ES-I3 (cell line): ENCODE data around the gene FIBCD1.
A peak's percentile ranks its signal among the peaks of the same experiment; 100 is the strongest.

Experiments
- H3K36me3 ChIP-seq: 2 replicates; pipeline ENCODE4 v1.6.1; 2013; ENCODE audit warnings: mild to moderate bottlenecking, low read length, control low read depth, moderate library complexity; ENCODE audit not compliant: insufficient read depth
- H3K4me1 ChIP-seq: 2 replicates; pipeline ENCODE4 v1.6.1; 2013; ENCODE audit warnings: mild to moderate bottlenecking, control low read depth, low read length; ENCODE audit not compliant: insufficient read depth
- H3K9ac ChIP-seq: 2 replicates; pipeline ENCODE4 v1.6.1; 2013; ENCODE audit warnings: low read depth, mild to moderate bottlenecking, low read length, moderate library complexity
- H3K9me3 ChIP-seq: 2 replicates; pipeline ENCODE4 v1.6.1; 2013; ENCODE audit warnings: mild to moderate bottlenecking, low read length, moderate library complexity; ENCODE audit not compliant: control insufficient read depth, insufficient read depth

Gene FIBCD1

DNA sequence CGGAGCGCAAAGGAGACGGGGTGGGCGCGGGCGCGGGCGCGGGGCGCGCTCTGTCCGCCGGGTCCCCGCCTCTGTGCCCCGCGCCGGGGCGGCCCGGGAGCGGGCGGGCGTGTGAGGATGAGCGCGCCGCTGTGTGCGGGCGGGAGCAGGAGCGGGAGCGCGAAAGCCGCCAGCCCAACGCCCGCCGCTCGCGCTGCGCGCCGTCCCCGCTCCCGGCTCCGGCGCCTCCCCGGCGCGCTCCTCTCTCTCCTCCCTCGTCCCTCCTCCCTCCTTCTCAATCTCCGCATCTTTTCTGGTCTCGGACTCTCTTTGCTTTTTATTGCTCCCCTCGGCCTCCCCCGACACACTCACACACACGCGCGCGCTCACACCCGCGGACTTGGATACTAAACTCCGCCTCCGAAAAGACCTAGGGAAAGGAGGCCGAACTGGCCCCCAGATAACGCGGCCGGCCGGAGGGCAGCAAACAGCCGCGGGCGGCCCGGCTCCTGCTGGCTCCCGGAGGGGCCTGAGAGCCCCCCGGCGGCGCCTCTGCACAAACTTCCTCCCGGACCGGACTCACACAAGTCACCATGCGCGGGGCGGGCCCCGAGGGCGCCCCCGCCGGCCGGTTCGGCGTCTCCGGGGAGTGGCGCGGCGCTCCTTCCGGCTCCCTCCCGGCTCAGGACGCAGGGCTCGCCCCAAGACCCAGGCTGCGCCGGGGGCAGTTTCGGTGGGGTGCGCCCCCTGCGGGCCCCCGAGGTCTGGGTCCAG, at the start of gene FIBCD1:
Gene FIBCD1, minus strand, starts transcription at position 596 of the 753 bp plus-strand sequence. CDS start 640 bp downstream, outside the sequence.
- Histone ChIP-seq H3K9me3 (no peaks in the 10 kb centered on the region), H3K36me3 (no peaks in the 10 kb centered on the region), H3K4me1 (peaks cover 26% of the 10 kb centered on the region), H3K9ac (peak within 1 kb of the TSS; percentile 65)

DNA sequence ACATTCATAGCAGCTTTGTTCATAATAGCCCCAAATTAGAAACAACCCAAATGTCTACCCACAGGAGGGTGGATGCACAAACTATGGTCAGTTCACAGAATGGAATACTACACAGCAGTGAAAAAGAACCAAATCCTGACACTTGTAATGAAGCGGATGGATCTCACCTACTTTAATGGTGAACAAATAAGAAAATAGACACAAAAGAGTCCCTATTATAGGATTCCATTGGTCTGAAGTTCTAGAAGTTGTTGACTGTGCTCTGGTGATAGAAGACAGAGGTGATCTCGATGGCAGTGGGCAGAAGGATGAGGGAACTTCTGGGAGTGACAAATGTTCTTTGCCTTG, 49.3 kb upstream of the FIBCD1 start:
- Histone ChIP-seq H3K9me3 (no peaks in the 10 kb centered on the region), H3K36me3 (no peaks in the 10 kb centered on the region), H3K4me1 (peaks cover 19% of the 10 kb centered on the region; the same call in 1 of the 2 replicates), H3K9ac (no peak overlapping the region)

- Histone ChIP-seq H3K9ac (no peak overlapping the region), H3K36me3 (no peaks in the 10 kb centered on the region), H3K4me1 (peaks cover 19% of the 10 kb centered on the region; the same call in 1 of the 2 replicates), H3K9me3 (no peaks in the 10 kb centered on the region)
These were observed 48.8 kb upstream of the FIBCD1 start for GRCh38 chr9:130987738-130988399.

- Histone ChIP-seq H3K9ac (no peak overlapping the region), H3K36me3 (no peaks in the 10 kb centered on the region), H3K4me1 (peaks cover 19% of the 10 kb centered on the region; the same call in 1 of the 2 replicates), H3K9me3 (no peaks in the 10 kb centered on the region)
These were observed 48.0 kb upstream of the FIBCD1 start for GRCh38 chr9:130987054-130987453.

GRCh38 chr9:130986356-130986965, 47.4 kb upstream of the FIBCD1 start:
- peaks cover 14% of the 10 kb centered on the region; the same call in 1 of the 2 replicates for H3K4me1 ChIP-seq
- H3K9ac ChIP-seq, result no peak overlapping the region
- H3K9me3 ChIP-seq, result no peaks in the 10 kb centered on the region
- H3K36me3 ChIP-seq, result no peaks in the 10 kb centered on the region

- no peaks in the 10 kb centered on the region for H3K36me3 ChIP-seq
- H3K9ac ChIP-seq, result no peak overlapping the region
- no peaks in the 10 kb centered on the region for H3K9me3 ChIP-seq
- H3K4me1 ChIP-seq, result peaks cover 7% of the 10 kb centered on the region; the same call in 1 of the 2 replicates
These were observed 46.6 kb upstream of the FIBCD1 start for GRCh38 chr9:130985606-130986162.

DNA sequence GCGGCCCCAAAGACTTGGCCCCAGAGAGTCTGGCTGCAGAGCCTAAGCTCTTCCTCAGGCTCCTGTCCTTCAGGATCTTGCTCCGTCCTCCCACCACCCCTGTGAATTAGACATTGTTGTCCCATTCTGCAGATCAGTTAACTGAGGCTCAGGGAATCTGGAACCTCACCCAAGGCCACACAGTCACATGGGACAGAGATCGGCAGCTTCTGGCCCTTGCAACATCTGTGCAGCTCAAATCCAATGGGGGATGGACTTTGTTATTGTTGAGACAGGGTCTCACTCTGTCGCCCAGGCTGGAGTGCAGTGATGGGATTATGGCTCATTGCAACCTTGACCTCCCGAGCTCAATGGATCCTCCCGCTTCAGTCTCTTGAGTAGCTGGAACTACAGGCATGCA, 46.0 kb upstream of the FIBCD1 start:
- no peak overlapping the region for H3K9ac ChIP-seq
- H3K4me1 ChIP-seq, result peaks cover under 1% of the 10 kb centered on the region; the same call in 1 of the 2 replicates
- H3K36me3 ChIP-seq, result no peaks in the 10 kb centered on the region
- no peaks in the 10 kb centered on the region for H3K9me3 ChIP-seq

DNA sequence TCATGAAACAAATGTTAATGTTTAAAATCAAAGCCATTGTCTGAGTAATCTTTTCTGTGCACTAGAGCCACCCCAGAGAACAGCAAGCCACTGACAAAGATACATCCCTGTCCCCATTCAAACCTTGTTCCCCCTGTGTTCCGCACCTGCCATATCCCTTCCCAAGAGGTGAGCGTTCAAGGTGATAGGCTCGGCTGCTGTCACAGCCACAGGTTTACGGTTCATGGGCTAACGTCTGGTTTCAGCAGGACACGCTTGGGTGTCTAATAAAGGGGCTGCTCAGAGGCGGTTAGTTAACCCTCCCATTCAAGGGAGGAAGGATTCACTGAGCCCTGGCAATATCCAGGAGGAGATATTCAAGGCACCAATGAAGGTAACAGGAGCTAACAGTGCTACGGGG, 45.5 kb upstream of the FIBCD1 start:
- H3K9me3 ChIP-seq, result no peaks in the 10 kb centered on the region
- H3K4me1 ChIP-seq, result no peaks in the 10 kb centered on the region
- H3K9ac ChIP-seq, result no peak overlapping the region
- no peaks in the 10 kb centered on the region for H3K36me3 ChIP-seq

DNA sequence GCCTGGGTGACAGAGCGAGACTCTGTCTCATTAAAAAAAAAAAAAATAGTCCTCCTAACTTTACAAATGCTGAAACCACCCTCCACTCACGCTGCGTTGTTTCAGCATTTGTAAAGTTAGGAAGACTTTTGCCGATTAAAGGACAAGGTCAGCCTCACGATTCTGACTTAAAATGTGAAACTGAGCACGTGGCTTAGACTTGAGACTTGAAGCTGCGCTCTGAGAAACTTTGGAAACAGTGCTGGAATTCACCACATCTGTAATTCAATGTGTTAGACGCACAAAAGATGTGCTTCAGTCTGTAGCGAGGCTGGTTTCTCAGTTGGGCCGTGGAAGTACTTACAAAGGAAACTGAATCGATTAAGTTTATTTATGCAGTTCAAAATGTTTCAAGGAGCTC, 44.9 kb upstream of the FIBCD1 start:
- Histone ChIP-seq H3K9ac (no peak overlapping the region), H3K4me1 (no peaks in the 10 kb centered on the region), H3K9me3 (no peaks in the 10 kb centered on the region), H3K36me3 (no peaks in the 10 kb centered on the region)

- Histone ChIP-seq H3K9me3 (no peaks in the 10 kb centered on the region), H3K9ac (no peak overlapping the region), H3K36me3 (no peaks in the 10 kb centered on the region), H3K4me1 (no peaks in the 10 kb centered on the region)
These were observed 44.3 kb upstream of the FIBCD1 start for GRCh38 chr9:130983359-130983670.

DNA sequence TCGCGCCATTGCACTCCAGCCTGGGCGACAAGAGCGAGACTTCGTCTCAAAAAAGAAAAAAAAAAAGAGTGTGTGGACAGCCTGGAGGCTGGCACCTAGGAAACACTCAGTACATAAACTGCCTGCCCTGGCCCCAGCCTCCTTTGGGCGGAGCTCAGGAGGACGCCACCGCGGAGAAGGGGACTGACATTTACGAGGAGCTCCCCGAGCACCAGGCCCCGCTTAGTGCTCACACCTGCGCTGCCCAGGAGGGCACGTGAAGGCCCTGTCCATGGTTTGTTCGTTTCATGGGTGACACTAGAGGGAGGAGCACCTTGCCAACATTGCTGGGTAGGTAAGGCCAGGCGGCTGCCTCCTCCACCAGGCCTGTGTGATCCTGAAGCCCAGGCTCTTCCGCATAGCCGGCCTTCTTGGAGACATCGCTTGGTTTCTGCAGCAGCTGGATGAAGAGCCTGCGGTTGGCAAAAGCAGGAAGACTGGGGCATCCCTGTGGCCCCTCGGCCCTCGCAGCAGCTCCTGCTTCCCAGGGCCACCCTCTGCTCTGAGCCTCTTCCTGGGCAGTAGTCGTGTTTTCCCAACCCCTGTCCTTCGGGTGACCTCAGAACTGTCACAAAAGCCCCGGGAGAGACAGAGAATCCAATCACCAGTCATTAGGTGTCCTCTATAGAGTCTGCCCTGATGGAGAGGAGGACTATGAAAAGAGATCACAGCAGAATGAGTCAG, 43.8 kb upstream of the FIBCD1 start:
- Histone ChIP-seq H3K9ac (no peak overlapping the region), H3K9me3 (no peaks in the 10 kb centered on the region)

DNA sequence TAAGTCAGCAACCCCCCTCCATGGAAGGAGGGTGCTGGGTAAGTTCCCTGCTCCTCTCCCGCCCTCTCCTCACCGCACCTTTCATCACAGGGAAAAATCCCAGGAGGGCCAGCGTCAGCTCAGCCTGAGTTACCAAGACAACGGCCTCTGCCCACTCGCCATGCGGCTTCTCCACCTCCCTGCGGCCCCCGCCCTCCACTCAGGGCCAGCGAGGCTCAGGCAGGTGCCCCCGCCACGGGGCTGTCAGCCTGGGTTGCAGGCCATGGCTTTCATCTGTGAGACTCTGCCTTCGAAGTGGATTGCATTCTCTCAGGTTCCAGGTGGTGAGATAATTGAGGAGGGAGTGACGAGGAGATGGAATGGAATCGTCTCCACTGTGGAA, 42.7 kb upstream of the FIBCD1 start:
- no peaks in the 10 kb centered on the region for H3K36me3 ChIP-seq
- H3K9me3 ChIP-seq, result no peaks in the 10 kb centered on the region
- no peak overlapping the region for H3K9ac ChIP-seq
- no peaks in the 10 kb centered on the region for H3K4me1 ChIP-seq

More for the DNA sequence above, 43.8 kb upstream of the FIBCD1 start:
- no peaks in the 10 kb centered on the region for H3K36me3 ChIP-seq
- H3K4me1 ChIP-seq, result no peaks in the 10 kb centered on the region

DNA sequence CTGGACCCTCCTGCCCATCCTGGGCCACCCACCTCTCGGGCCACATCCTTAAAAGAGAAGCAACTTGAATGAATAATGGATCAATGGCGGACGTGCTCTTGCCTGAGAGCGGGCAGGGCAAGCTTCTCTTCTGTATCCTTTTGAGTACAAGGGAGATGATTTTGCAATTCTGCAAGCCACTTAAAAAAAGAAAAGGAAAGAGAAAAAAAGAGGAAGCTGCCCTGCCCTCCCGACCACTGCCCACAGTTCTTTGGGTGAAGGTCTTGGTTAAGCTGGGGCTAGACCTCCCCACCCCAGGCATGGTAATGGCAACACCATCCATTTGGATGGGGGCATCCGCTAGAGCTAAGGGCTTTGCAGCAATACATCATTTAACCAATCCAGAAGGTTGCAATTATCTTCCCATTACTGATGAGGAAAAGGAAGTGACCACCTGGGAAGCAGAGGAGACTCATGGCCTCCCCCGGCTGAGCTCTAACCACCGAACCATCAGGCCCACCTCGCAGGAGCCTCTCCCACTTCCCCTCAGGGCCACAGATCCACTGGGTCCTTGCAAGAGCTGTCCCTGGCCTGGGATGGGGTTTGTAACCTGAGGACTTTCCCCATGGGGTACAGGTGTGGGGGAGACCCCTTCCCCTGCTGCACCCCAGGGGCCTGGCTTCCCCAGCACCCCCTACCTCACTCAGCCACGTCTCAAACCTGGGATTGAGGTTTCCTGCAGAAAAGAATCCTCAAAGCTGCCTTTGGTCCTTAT, 42.1 kb upstream of the FIBCD1 start:
- no peak overlapping the region for H3K9ac ChIP-seq
- no peaks in the 10 kb centered on the region for H3K9me3 ChIP-seq
- no peaks in the 10 kb centered on the region for H3K4me1 ChIP-seq
- H3K36me3 ChIP-seq, result no peaks in the 10 kb centered on the region

GRCh38 chr9:130980526-130980925, 41.5 kb upstream of the FIBCD1 start:
- H3K9me3 ChIP-seq, result no peaks in the 10 kb centered on the region
- H3K36me3 ChIP-seq, result no peaks in the 10 kb centered on the region
- H3K4me1 ChIP-seq, result no peaks in the 10 kb centered on the region
- H3K9ac ChIP-seq, result no peak overlapping the region
